ENCODE data around the gene RBBP6. TPM values are rescaled to one million over a fixed set of nuclear protein-coding genes. Genes with fewer than 3 reads are reported as not detected.
A peak's percentile ranks its signal among the peaks of the same experiment; 100 is the strongest.

Gene RBBP6
- total and polyA plus RNA-seq, 9 of the 15 experiments (the other 6 are each of a cell fraction or from before 2014, with no cell fraction given) = 19.2 to 76.6 (median 42.7) TPM

- TF ChIP-seq PCBP2 (IDR thresholded peaks at IDR 0.05; ENCODE audit: low read depth, low read length, poor library complexity, severe bottlenecking) (no peak), MCM2 (IDR thresholded peaks at IDR 0.05; ENCODE audit: low read depth) (no peak), NRF1 (conservative IDR thresholded peaks at IDR 0.05 in 1 of 2, IDR thresholded peaks at IDR 0.05 in 1 of 2) (peak; percentile 89 to 91), IRF9 (tag; IDR thresholded peaks at IDR 0.05) (no peak), ZC3H8 (IDR thresholded peaks at IDR 0.05) (no peak), ZNF561 (CRISPR knock-in tag; conservative IDR thresholded peaks at IDR 0.05) (no peak), ZSCAN29 (IDR thresholded peaks at IDR 0.05) (no peak), ZNF830 (CRISPR knock-in tag; IDR thresholded peaks at IDR 0.05) (0 out of 2 replicates have a peak, but pooled peaks have one; percentile 49), SMARCE1 (IDR thresholded peaks at IDR 0.05) (no peak), EHMT2 (IDR thresholded peaks at IDR 0.05) (no peak), THAP12 (CRISPR knock-in tag; IDR thresholded peaks at IDR 0.05) (peak; percentile 71; the same call in 1 of the 2 replicates), E2F1 (CRISPR knock-in tag; IDR thresholded peaks at IDR 0.05) (peak; percentile 80), BHLHE40 (IDR thresholded peaks at IDR 0.05; ENCODE audit: low read length) (peak; percentile 85), NR4A1 (CRISPR knock-in tag; IDR thresholded peaks at IDR 0.05) (0 out of 2 replicates have a peak, but pooled peaks have one; percentile 24), NR4A1 (tag; IDR thresholded peaks at IDR 0.05) (0 out of 2 replicates have a peak, but pooled peaks have one; percentile 49), EZH2 (IDR thresholded peaks at IDR 0.05; ENCODE audit: borderline replicate concordance, low read depth, low read length) (no peak), ZNF639 (CRISPR knock-in tag; conservative IDR thresholded peaks at IDR 0.05 in 1 of 2, IDR thresholded peaks at IDR 0.05 in 1 of 2) (peak in 1 of 2 experiments; percentile 87; a peak in 2 of 4 replicates), ARID3A (IDR thresholded peaks at IDR 0.05; ENCODE audit: borderline replicate concordance, low read depth, low read length) (peak; percentile 36; the same call in 1 of the 2 replicates), ZNF23 (CRISPR knock-in tag; IDR thresholded peaks at IDR 0.05) (no peak), XRCC4 (IDR thresholded peaks at IDR 0.05; ENCODE audit: extremely low read depth, insufficient read depth, insufficient read length) (no peak)
Observed at GRCh38 chr16:24539295-24539849, at the start of gene RBBP6 (continued).
